Peyer's patch (tissue), 4 donors: ENCODE results near the gene LRRIQ1. TPM values are rescaled to one million over a fixed set of nuclear protein-coding genes. Genes with fewer than 3 reads are reported as not detected.
"Not testable (repeated sequence)": the region's sequence is repeated elsewhere in the genome, so short reads cannot be mapped to it uniquely, and the experiment has no call there.

Experiments used
- DNase-seq, 3 donors: peaks; one replicate each; pipeline ENCODE4 v3.0.0-alpha.2; 2017 to 2019
- H3K27ac ChIP-seq, 4 donors: fragments of 200-600 bp; sonication (generic); one replicate each; pipeline ENCODE4 v1.5.1; 2016 to 2019
- H3K27me3 ChIP-seq, 2 donors: fragments of 200-600 bp; sonication (generic); one replicate each; pipeline ENCODE4 v1.5.1; 2019
- H3K36me3 ChIP-seq, 3 donors: fragments of 200-600 bp; sonication (generic); one replicate each; pipeline ENCODE4 v1.5.1; 2016 to 2019
- H3K4me1 ChIP-seq, 4 donors: fragments of 200-600 bp; sonication (generic); one replicate each; pipeline ENCODE4 v1.5.1; 2016 to 2019
- H3K4me3 ChIP-seq, 4 donors: fragments of 200-600 bp; sonication (generic); 1 replicate in 3 of 4; 2 replicates in 1 of 4; pipeline ENCODE4 v1.5.1; 2016 to 2019; ENCODE audit warnings: mild to moderate bottlenecking in 1 of 4
- H3K9me3 ChIP-seq, 4 donors: fragments of 200-600 bp; sonication (generic); one replicate each; pipeline ENCODE4 v1.5.1; 2016 to 2019; ENCODE audit warnings: mild to moderate bottlenecking in 1 of 4
- POLR2A ChIP-seq, 2 donors: fragments of 450-650 bp; IDR thresholded peaks; one replicate each; pipeline ENCODE4 v1.5.1; 2017; ENCODE audit warnings: antibody characterized with exemption in 2 of 2, mild to moderate bottlenecking in 2 of 2, moderate library complexity in 2 of 2
- total RNA-seq, 4 donors: library from RNA; depleted of rRNA; stranded (reverse); fragments of >200 nt; gene quantifications; one replicate each; pipeline ENCODE4 v1.1.0, GENCODE V29; 2016
- TF ChIP-seq, protein P1 (sequence below), 6 experiments: fragments of 450-650 bp in 4 of 6; fragments of 200-600 bp in 2 of 6; sonication (generic) in 1 of 6; IDR thresholded peaks; one replicate each; pipeline ENCODE4 v1.5.1; 2017 to 2019; ENCODE audit warnings: antibody characterized with exemption in 6 of 6, mild to moderate bottlenecking in 3 of 6, moderate library complexity in 1 of 6

The LRRIQ1 gene
- total RNA-seq, 4 donors from 2014 or later = not detected

DNA sequence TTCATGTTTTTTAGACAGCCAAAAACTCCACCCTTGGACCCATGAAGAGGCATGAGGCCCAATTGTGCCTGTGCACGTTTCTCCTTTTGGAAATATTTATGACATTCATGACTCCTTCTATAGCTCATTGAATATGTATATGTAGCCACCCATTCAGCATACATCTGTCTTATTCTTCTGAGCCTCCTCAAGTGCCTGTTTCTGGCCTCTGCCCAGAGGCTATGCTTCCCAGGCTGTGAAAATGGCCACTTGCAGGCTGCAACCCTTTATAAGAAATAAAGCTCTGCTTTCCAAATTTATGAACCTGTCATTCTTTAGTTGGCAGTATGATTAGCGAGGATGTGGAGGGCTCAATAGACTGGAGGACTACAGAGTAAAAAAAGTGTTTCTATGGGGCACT, 35.4 kb upstream of the LRRIQ1 start:
- no peak for TF ChIP-seq POLR2A (IDR thresholded peaks at IDR 0.05)
- TF ChIP-seq, protein P1, sequence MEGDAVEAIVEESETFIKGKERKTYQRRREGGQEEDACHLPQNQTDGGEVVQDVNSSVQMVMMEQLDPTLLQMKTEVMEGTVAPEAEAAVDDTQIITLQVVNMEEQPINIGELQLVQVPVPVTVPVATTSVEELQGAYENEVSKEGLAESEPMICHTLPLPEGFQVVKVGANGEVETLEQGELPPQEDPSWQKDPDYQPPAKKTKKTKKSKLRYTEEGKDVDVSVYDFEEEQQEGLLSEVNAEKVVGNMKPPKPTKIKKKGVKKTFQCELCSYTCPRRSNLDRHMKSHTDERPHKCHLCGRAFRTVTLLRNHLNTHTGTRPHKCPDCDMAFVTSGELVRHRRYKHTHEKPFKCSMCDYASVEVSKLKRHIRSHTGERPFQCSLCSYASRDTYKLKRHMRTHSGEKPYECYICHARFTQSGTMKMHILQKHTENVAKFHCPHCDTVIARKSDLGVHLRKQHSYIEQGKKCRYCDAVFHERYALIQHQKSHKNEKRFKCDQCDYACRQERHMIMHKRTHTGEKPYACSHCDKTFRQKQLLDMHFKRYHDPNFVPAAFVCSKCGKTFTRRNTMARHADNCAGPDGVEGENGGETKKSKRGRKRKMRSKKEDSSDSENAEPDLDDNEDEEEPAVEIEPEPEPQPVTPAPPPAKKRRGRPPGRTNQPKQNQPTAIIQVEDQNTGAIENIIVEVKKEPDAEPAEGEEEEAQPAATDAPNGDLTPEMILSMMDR (IDR thresholded peaks at IDR 0.05) = no peak
- H3K27me3 ChIP-seq = no peaks in the 10 kb centered on the region

GRCh38 chr12:85002778-85003296, 33.3 kb upstream of the LRRIQ1 start:
- Histone ChIP-seq H3K4me1 (no peaks in the 10 kb centered on the region), H3K9me3 (peaks cover 0 to 4% (median 0%) of the 10 kb centered on the region in 4 donors), H3K27me3 (no peaks in the 10 kb centered on the region), H3K36me3 (no peaks in the 10 kb centered on the region), H3K27ac (no peak overlapping the region), H3K4me3 (no peak overlapping the region)
- no peak for TF ChIP-seq POLR2A (IDR thresholded peaks at IDR 0.05)
- TF ChIP-seq, protein P1 (IDR thresholded peaks at IDR 0.05) = no peak
- DNase-seq = no peak

More for the DNA sequence above, 35.4 kb upstream of the LRRIQ1 start:
- H3K4me3 ChIP-seq = no peak overlapping the region
- no peak overlapping the region for H3K27ac ChIP-seq
- peaks cover 0 to 4% (median 0%) of the 10 kb centered on the region in 4 donors for H3K9me3 ChIP-seq
- no peak for DNase-seq
- H3K36me3 ChIP-seq = no peaks in the 10 kb centered on the region
- H3K4me1 ChIP-seq = no peaks in the 10 kb centered on the region

DNA sequence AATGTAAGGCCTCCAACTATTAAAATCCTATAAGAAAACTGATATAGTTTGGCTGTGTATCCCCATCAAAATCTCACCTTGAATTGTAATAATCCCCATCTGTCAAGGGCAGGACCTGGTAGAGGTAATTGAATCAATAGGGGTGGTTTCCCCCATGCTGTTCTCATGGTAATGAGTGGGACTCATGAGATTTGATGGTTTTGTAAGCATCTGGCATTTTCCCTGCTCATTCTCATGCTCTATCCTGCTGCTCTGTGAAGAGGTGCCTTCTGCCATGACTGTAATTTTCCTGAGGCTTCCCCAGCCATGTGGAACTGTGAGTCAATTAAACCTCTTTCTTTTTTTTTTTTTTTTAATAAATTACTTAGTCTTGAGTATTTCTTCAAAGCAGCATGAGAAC, 31.9 kb upstream of the LRRIQ1 start:
- Histone ChIP-seq H3K27ac (no peak overlapping the region), H3K27me3 (no peaks in the 10 kb centered on the region), H3K9me3 (peaks cover 0 to 4% (median 0%) of the 10 kb centered on the region in 4 donors), H3K4me1 (no peaks in the 10 kb centered on the region), H3K36me3 (no peaks in the 10 kb centered on the region), H3K4me3 (no peak overlapping the region)
- DNase-seq = no peak
- TF ChIP-seq, protein P1 (IDR thresholded peaks at IDR 0.05) = no peak
- TF ChIP-seq POLR2A (IDR thresholded peaks at IDR 0.05) = no peak

- not testable (repeated sequence) for DNase-seq, H3K4me3 ChIP-seq, H3K36me3 ChIP-seq, H3K4me1 ChIP-seq, H3K9me3 ChIP-seq, H3K27me3 ChIP-seq, H3K27ac ChIP-seq
These were observed 31.1 kb upstream of the LRRIQ1 start for GRCh38 chr12:85005047-85005446.

- H3K27ac ChIP-seq = no peak overlapping the region
- peaks cover 0 to 4% (median 0%) of the 10 kb centered on the region in 4 donors for H3K9me3 ChIP-seq
- no peak for TF ChIP-seq POLR2A (IDR thresholded peaks at IDR 0.05)
- TF ChIP-seq, protein P1 (IDR thresholded peaks at IDR 0.05) = no peak
- H3K27me3 ChIP-seq = no peaks in the 10 kb centered on the region
- no peaks in the 10 kb centered on the region for H3K4me1 ChIP-seq
- H3K36me3 ChIP-seq = no peaks in the 10 kb centered on the region
- DNase-seq = no peak
- H3K4me3 ChIP-seq = no peak overlapping the region
These were observed 30.5 kb upstream of the LRRIQ1 start for GRCh38 chr12:85005615-85006014.

- H3K4me3 ChIP-seq = no peak overlapping the region
- no peak for DNase-seq
- no peaks in the 10 kb centered on the region for H3K27me3 ChIP-seq
- TF ChIP-seq, protein P1 (IDR thresholded peaks at IDR 0.05) = no peak
- TF ChIP-seq POLR2A (IDR thresholded peaks at IDR 0.05) = no peak
- no peak overlapping the region for H3K27ac ChIP-seq
- no peaks in the 10 kb centered on the region for H3K4me1 ChIP-seq
- peaks cover 0 to 4% (median 0%) of the 10 kb centered on the region in 4 donors for H3K9me3 ChIP-seq
- H3K36me3 ChIP-seq = no peaks in the 10 kb centered on the region
These were observed 29.9 kb upstream of the LRRIQ1 start for GRCh38 chr12:85006206-85006605.
